Activated naive CD4-positive, alpha-beta T cell treated with anti-CD3 and anti-CD28 coated beads, Interleukin-2, amount 50 U/mL, for 24 hours (primary cell): ENCODE measurements around the gene RNF145.
"Not testable (repeated sequence)": the region's sequence is repeated elsewhere in the genome, so short reads cannot be mapped to it uniquely, and the experiment has no call there.

Experiments used
- H3K27ac Mint-ChIP-seq: one replicate; pipeline ENCODE4 v1.8.0; 2021; ENCODE audit warnings: mild to moderate bottlenecking, mixed read lengths
- H3K27me3 Mint-ChIP-seq: one replicate; pipeline ENCODE4 v1.8.0; 2021; ENCODE audit warnings: mixed read lengths
- H3K36me3 Mint-ChIP-seq: one replicate; pipeline ENCODE4 v1.8.0; 2021; ENCODE audit warnings: mixed read lengths
- H3K4me1 Mint-ChIP-seq: one replicate; pipeline ENCODE4 v1.8.0; 2021; ENCODE audit warnings: mixed read lengths
- H3K4me3 Mint-ChIP-seq: one replicate; pipeline ENCODE4 v1.8.0; 2021; ENCODE audit warnings: mild to moderate bottlenecking, mixed read lengths
- H3K9me3 Mint-ChIP-seq: one replicate; pipeline ENCODE4 v1.8.0; 2021; ENCODE audit warnings: mixed read lengths

RNF145 gene

GRCh38 chr5:159209438-159210209 is at the start of gene RNF145:
Gene RNF145, minus strand, starts transcription at chr5:159209553. Its CDS starts 5,936 bp downstream, at chr5:159203617.
- no peaks in the 10 kb centered on the region for H3K9me3 Mint-ChIP-seq
- peak within 1 kb of the TSS; percentile 99 for H3K4me3 Mint-ChIP-seq
- no peaks in the 10 kb centered on the region for H3K27me3 Mint-ChIP-seq
- peak within 1 kb of the TSS; percentile 99 for H3K27ac Mint-ChIP-seq
- H3K4me1 Mint-ChIP-seq, result peaks cover 45% of the 10 kb centered on the region
- peaks cover 20% of the 10 kb centered on the region for H3K36me3 Mint-ChIP-seq

GRCh38 chr5:159258361-159258760 is 49.0 kb upstream of the RNF145 start:
- Mint-ChIP-seq H3K4me3 (no peak overlapping the region), H3K4me1 (peaks cover 26% of the 10 kb centered on the region), H3K36me3 (no peaks in the 10 kb centered on the region), H3K9me3 (no peaks in the 10 kb centered on the region), H3K27me3 (no peaks in the 10 kb centered on the region), H3K27ac (no peak overlapping the region)

GRCh38 chr5:159257629-159258283 is 48.4 kb upstream of the RNF145 start:
- H3K4me3 Mint-ChIP-seq, result no peak overlapping the region
- H3K27me3 Mint-ChIP-seq, result no peaks in the 10 kb centered on the region
- H3K4me1 Mint-ChIP-seq, result peaks cover 23% of the 10 kb centered on the region
- H3K9me3 Mint-ChIP-seq, result no peaks in the 10 kb centered on the region
- H3K27ac Mint-ChIP-seq, result no peak overlapping the region
- no peaks in the 10 kb centered on the region for H3K36me3 Mint-ChIP-seq

- H3K4me3 Mint-ChIP-seq, result no peak overlapping the region
- peaks cover 18% of the 10 kb centered on the region for H3K4me1 Mint-ChIP-seq
- H3K36me3 Mint-ChIP-seq, result no peaks in the 10 kb centered on the region
- H3K27ac Mint-ChIP-seq, result no peak overlapping the region
- H3K27me3 Mint-ChIP-seq, result no peaks in the 10 kb centered on the region
- H3K9me3 Mint-ChIP-seq, result no peaks in the 10 kb centered on the region
Observed at GRCh38 chr5:159257007-159257406, 47.7 kb upstream of the RNF145 start.

GRCh38 chr5:159252195-159252594 is 42.8 kb upstream of the RNF145 start:
- Mint-ChIP-seq H3K9me3 (no peaks in the 10 kb centered on the region), H3K36me3 (no peaks in the 10 kb centered on the region), H3K4me1 (peaks cover 2% of the 10 kb centered on the region), H3K4me3 (no peak overlapping the region), H3K27me3 (peaks cover 1% of the 10 kb centered on the region), H3K27ac (no peak overlapping the region)

- peaks cover 1% of the 10 kb centered on the region for H3K27me3 Mint-ChIP-seq
- peaks cover 10% of the 10 kb centered on the region for H3K4me1 Mint-ChIP-seq
- H3K27ac Mint-ChIP-seq, result no peak overlapping the region
- no peak overlapping the region for H3K4me3 Mint-ChIP-seq
- no peaks in the 10 kb centered on the region for H3K36me3 Mint-ChIP-seq
- H3K9me3 Mint-ChIP-seq, result no peaks in the 10 kb centered on the region
Observed at GRCh38 chr5:159249158-159249557, 39.8 kb upstream of the RNF145 start.

GRCh38 chr5:159244890-159245289 is 35.5 kb upstream of the RNF145 start:
- Mint-ChIP-seq H3K36me3 (no peaks in the 10 kb centered on the region), H3K4me1 (peaks cover 50% of the 10 kb centered on the region), H3K4me3 (no peak overlapping the region), H3K27me3 (peaks cover 1% of the 10 kb centered on the region), H3K9me3 (no peaks in the 10 kb centered on the region), H3K27ac (no peak overlapping the region)

GRCh38 chr5:159244163-159244562 is 34.8 kb upstream of the RNF145 start:
- H3K27ac Mint-ChIP-seq, result no peak overlapping the region
- H3K27me3 Mint-ChIP-seq, result peaks cover 1% of the 10 kb centered on the region
- no peaks in the 10 kb centered on the region for H3K9me3 Mint-ChIP-seq
- H3K4me3 Mint-ChIP-seq, result no peak overlapping the region
- H3K36me3 Mint-ChIP-seq, result no peaks in the 10 kb centered on the region
- peaks cover 58% of the 10 kb centered on the region for H3K4me1 Mint-ChIP-seq

GRCh38 chr5:159243385-159243784 is 34.0 kb upstream of the RNF145 start:
- Mint-ChIP-seq H3K27me3 (peaks cover 1% of the 10 kb centered on the region), H3K27ac (peak overlapping the region; percentile 62), H3K36me3 (no peaks in the 10 kb centered on the region), H3K4me1 (peaks cover 60% of the 10 kb centered on the region), H3K9me3 (no peaks in the 10 kb centered on the region), H3K4me3 (peak overlapping the region; percentile 23)

- H3K36me3 Mint-ChIP-seq, result no peaks in the 10 kb centered on the region
- H3K4me1 Mint-ChIP-seq, result peaks cover 60% of the 10 kb centered on the region
- H3K9me3 Mint-ChIP-seq, result no peaks in the 10 kb centered on the region
- H3K27me3 Mint-ChIP-seq, result no peaks in the 10 kb centered on the region
- H3K4me3 Mint-ChIP-seq, result peak overlapping the region; percentile 45
- peak overlapping the region; percentile 56 for H3K27ac Mint-ChIP-seq
Observed at GRCh38 chr5:159242656-159243055, 33.3 kb upstream of the RNF145 start.

GRCh38 chr5:159241946-159242552 is 32.7 kb upstream of the RNF145 start:
- no peaks in the 10 kb centered on the region for H3K9me3 Mint-ChIP-seq
- peaks cover 60% of the 10 kb centered on the region for H3K4me1 Mint-ChIP-seq
- no peaks in the 10 kb centered on the region for H3K36me3 Mint-ChIP-seq
- H3K27ac Mint-ChIP-seq, result peak overlapping the region; percentile 56
- peak overlapping the region; percentile 45 for H3K4me3 Mint-ChIP-seq
- no peaks in the 10 kb centered on the region for H3K27me3 Mint-ChIP-seq

- H3K9me3 Mint-ChIP-seq, result no peaks in the 10 kb centered on the region
- peak overlapping the region; percentile 69 for H3K4me3 Mint-ChIP-seq
- H3K4me1 Mint-ChIP-seq, result peaks cover 60% of the 10 kb centered on the region
- peak overlapping the region; percentile 92 for H3K27ac Mint-ChIP-seq
- no peaks in the 10 kb centered on the region for H3K27me3 Mint-ChIP-seq
- no peaks in the 10 kb centered on the region for H3K36me3 Mint-ChIP-seq
Observed at GRCh38 chr5:159240301-159240870, 31.0 kb upstream of the RNF145 start.

- H3K27ac Mint-ChIP-seq, H3K4me3 Mint-ChIP-seq, H3K9me3 Mint-ChIP-seq, H3K36me3 Mint-ChIP-seq, H3K27me3 Mint-ChIP-seq: not testable (repeated sequence)
- H3K4me1 Mint-ChIP-seq, result peaks cover 21% of the 10 kb centered on the region
Observed at GRCh38 chr5:159235871-159236520, 26.6 kb upstream of the RNF145 start.

GRCh38 chr5:159231167-159231566 is 21.8 kb upstream of the RNF145 start:
- Mint-ChIP-seq H3K4me3 (no peak overlapping the region), H3K27ac (no peak overlapping the region), H3K27me3 (no peaks in the 10 kb centered on the region), H3K36me3 (no peaks in the 10 kb centered on the region), H3K4me1 (no peaks in the 10 kb centered on the region), H3K9me3 (no peaks in the 10 kb centered on the region)

GRCh38 chr5:159230657-159231056 is 21.3 kb upstream of the RNF145 start:
- Mint-ChIP-seq H3K36me3 (no peaks in the 10 kb centered on the region), H3K9me3 (no peaks in the 10 kb centered on the region), H3K4me3 (no peak overlapping the region), H3K4me1 (no peaks in the 10 kb centered on the region), H3K27me3 (no peaks in the 10 kb centered on the region), H3K27ac (no peak overlapping the region)
